ENCODE measurements around the gene TM9SF2.

The TM9SF2 gene

DNA sequence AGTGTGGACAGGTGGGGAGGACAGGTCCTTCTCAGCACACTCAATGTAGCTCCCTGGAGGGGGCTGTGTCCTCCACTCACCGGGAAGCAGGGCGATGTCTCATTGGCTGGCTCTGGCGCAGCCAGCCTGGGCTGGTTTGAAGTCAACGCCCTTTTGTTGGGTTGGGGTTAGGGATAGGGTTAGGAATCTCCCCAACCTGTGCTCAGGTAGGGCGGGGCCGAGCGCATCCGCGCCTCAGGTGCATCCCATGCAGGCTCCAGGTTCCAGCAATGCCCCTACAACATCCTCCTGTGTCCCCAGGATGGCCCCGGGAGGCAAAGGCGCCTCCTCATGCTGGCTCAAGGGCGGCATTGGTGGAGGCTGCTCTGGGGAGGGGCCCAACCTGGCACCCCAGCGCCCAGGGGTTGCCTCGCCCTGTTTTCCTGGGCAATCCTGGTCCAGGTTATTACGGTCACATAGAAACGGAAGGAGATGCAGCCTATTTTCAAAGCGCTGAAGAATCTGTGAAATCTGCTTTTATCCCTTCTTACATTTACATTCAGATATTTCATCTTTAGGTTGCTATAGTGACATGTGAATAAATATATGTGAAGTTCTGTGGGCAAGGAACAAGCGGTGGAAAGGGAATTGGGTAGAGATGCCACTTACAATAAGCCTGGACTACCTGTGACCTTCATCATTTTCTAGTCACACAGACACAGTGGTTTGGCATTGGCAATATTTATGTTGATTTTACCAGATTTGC, 74.3 kb downstream of the TM9SF2 start:
- DNase-seq (ENCODE audit: low read depth in 2 of 3, low spot score in 1 of 3) = no peak

DNA sequence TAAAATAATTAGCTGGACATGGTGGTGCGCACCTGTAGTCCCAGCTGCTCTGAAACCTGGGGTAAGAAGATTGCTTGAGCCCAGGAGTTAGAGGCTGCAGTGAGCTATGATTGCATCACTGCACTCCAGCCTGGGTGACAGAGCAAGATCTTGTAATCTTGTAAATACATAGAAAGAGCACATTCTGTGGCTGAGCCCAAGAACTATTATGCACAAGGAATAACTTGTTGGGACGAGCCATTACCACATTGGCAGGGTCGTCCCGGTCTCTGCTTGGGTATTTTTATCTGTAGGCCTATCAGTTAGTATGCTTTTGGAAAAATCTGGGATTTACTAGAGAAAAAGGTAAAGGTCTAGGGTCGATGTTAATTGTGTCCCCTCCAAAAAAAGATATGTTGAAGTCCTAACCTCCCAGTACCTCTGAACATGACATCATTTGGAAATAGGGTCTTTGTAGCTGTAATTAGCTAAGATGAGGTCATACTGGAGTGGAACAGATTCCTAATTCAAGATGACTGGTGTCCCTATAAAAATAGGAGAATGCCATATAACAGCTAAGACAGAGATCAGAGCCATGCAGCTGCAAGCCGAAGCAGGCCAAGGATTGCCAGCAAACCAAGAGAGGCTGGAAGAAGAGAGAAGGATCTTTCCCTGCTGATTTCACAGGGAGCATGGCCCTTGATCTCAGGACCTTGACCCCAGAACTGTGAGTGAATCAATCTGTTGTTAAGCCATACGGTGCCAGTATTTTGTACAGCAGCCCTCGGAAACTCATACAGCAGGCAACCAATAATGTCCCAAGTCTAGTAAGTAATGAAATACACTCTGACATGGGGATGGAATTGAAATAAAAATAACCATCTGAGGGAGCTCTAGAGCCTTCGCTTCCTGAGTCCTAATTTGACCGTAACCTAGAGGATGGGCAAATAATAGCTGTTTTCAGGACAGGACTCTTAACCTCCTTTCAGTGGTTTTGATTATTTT, 77.0 kb downstream of the TM9SF2 start:
- DNase-seq (ENCODE audit: low read depth in 2 of 3, low spot score in 1 of 3) = no peak

DNA sequence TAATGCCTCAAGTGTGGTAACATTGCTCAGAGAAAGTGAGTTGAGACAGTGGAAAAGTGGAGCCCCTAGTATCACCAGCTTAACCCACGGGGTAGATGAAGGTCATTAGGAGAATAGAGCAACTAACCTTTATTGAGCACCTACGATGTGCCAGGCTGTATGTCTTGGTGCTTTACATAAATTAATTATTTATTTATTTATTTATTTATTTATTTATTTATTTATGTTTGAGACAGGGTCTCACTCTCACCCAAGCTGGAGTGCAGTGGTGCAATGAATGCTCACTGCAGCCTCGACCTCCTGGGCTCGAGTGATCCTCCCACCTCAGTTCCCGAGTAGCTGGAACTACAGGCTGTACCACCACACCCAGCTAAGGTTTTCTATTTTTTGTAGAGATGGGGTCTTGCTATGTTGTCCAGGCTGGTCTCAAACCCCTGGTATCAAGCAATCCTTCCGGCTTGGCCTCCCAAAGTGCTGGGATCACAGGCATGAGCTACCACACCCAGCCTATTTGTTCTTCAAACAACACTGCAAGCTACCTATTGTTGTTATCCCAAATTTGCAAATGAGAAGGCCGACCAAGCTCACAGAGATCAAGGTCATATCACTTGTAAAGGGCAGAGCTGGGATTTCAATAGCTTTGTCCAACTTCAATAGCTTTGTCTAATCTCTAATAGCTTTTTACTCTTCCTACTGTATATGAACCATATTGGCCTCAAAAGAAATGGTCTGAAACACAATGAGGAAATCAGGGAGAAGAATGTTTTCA, 79.4 kb downstream of the TM9SF2 start:
- DNase-seq (ENCODE audit: low read depth in 2 of 3, low spot score in 1 of 3) = no peak

DNA sequence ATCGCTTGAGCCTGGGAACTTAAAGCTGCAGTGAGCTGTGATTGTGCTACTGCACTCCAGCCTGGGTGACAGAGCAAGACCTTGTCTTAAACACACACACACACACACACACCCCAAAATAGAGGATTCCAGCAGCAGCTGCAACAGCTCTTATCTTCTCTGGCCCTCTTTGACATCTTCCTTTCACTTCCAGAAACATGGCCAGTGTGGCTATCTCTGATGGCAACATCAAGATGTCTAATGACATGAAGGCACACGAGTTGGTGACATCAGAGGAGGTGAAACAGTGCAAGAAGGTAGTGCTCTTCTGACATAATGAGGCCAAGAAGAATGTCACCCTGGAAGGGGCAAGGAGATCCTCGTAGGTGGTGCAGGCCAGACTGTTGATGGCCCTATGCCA, 81.2 kb downstream of the TM9SF2 start:
- DNase-seq (ENCODE audit: low read depth in 2 of 3, low spot score in 1 of 3) = no peak

DNA sequence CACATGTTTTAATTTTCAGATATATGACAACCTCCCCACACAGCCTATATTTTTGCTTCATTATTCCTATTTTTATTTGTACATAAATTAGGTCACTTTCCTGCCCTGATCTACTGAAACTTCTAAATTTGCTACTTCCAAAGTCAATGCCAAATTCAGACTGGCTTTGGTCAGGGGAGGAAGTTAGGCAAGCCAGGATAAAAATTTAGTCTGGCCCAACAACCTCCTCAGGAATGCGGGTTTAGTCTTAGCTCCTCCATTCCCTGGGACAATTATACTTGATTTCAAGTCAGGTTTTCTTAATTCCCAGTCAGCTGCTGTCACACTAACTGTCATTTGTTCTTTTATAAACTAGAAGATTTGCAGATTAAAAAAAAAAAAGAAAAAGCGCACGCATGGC, 84.3 kb downstream of the TM9SF2 start:
- no peak for DNase-seq (ENCODE audit: low read depth in 2 of 3, low spot score in 1 of 3)

DNA sequence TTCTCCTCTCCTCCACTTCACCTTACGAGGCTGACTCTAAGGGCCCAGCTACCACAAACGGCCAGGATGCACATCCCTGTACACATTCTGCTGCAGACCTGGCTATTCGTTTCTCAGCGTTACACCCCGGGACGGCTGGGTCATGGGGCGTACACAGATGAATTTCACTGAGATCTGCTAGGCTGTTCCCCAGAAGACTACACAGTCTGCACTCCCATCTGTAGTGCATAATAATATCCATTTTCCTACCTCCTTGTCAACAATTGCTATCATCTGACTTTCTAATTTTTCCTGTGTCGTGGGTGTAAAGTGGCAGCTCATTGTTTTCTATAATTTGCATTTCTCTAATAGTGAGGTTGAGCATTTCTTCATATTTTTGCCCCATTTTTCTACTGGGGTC, 85.7 kb downstream of the TM9SF2 start:
- DNase-seq (ENCODE audit: low read depth in 2 of 3, low spot score in 1 of 3) = no peak

DNA sequence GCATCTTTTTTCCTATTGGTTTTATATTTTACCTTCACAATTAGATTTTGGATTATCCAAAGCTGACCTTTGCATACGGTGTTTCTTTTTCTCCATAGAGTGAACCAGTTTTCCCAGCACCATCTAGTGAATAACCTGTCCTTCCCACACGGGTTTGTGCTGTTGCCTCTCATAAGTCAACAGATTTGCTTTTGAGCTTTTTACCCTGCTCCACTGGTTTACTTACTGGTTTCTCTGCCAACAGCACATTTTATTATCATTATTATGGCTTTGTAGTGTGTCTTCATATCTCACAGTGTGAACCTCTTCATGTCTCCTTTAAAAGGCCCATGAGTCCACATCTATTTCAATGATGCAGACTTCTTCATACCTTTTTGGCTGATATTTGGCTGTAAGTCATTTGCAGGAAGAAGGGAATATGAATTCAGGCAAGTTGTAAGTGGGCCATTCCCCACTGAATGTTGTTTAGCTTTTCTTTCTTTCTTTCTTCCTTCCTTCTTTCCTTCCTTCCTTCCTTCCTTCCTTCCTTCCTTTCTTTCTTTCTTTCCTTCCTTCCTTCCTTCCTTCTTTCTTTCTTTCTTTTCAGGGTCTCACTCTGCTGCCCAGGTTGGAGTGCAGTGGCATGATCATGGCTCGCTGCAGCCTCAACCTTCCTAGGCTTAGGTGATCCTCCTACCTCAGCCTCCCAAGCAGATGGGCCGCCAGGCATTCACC, 86.8 kb downstream of the TM9SF2 start:
- no peak for DNase-seq (ENCODE audit: low read depth in 2 of 3, low spot score in 1 of 3)

DNA sequence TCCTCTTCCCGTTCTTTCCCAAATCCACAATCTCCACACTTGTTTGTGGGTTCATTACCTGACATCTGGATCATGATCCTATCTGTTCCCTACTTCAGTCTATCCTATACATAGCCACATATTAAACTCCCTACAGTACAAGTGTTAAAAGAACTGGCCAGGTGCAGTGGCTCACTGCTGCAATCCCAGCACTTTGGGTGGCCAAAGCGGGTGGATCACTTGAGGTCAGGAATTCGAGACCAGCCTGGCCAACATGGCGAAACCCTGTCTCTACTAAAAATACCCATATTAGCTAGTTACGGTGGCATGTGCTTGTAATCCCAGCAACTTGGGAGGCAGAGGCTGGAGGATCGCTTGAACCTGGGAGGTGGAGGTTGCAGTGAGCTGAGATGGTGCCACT, 88.3 kb downstream of the TM9SF2 start:
- no peak for DNase-seq (ENCODE audit: low read depth in 2 of 3, low spot score in 1 of 3)

DNA sequence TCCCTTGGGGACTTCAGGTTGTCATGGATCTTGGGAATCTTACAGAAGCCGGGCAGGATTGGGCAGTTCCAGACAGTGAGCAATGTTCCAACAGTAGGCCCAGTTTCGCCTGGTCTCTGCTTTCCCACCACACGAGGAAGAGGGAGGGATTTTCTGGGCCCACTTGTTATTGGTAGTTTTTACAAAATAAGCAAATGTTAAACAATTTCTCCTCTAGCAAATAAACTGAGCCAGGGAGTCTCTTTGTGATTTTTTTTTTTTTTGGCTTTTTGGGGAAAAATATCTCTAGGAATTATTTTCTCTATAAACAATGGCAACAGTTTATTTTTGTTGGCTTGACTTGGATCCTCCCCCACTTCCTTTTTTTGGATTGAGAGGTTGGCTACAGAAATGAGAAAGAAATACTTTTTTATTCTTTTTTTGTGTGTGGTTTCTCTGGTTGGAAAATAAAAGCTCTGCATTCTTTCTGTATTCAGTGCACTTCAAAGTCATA, 89.3 kb downstream of the TM9SF2 start:
- no peak for DNase-seq (ENCODE audit: low read depth in 2 of 3, low spot score in 1 of 3)

DNA sequence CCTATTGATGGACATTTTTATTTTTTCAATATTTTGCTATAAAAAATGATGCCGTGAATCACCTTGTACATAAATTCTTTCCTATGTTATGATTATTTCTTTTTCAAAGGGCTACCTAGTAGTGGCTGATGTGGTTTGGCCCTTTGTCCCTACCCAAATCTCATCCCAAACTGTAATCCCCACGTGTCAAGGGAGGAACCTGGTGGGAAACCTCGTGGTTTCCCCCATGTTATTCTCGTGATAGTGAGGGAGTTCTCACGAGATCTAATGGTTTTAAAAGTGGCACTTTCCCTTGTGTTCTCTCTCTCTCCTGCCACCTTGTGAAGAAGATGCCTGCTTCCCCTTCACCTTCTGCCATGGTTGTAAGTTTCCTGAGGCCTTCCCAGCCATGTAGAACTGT, 94.9 kb downstream of the TM9SF2 start:
- no peak for DNase-seq (ENCODE audit: low read depth in 2 of 3, low spot score in 1 of 3)

DNA sequence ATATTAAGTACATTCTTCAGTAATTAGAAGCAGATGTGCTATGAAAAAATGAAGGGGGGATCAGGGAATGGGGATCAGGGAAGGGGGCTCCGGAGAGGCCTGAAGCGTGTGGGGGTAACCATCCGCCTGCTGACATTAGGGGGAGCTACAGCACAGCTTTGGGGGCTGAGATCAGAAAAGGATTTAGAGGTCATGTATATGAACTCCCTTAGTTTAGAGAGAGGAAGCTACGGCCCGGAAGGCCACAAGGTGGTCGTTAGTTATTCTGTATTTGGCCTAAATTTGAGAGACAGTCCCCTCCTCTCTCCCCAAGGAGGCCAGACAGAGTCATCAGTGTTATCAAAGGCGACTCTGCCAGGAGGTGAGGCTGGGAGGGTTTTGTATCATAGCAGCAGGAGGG, 99.0 kb downstream of the TM9SF2 start:
- no peak for DNase-seq (ENCODE audit: low read depth in 2 of 3, low spot score in 1 of 3)

DNA sequence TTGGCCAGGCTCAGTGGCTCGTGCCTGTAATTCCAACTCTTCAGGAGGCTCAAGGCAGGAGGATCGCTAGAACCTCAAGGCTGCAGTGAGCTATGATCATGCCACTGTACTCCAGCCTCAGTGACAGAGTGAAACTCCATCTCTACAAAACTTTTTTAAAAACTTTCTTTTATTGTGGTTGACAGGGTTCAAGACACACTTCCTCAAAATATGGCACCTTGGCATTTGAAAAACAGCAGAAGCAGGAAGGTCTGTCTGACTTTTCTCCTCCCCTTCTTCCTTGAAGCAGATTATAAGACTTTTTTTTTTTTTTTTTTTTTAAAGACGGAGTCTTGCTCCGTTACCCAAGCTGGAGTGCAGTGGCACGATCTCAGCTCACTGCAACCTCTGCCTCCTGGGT, 100.3 kb downstream of the TM9SF2 start:
- DNase-seq (ENCODE audit: low read depth in 2 of 3, low spot score in 1 of 3) = no peak

DNA sequence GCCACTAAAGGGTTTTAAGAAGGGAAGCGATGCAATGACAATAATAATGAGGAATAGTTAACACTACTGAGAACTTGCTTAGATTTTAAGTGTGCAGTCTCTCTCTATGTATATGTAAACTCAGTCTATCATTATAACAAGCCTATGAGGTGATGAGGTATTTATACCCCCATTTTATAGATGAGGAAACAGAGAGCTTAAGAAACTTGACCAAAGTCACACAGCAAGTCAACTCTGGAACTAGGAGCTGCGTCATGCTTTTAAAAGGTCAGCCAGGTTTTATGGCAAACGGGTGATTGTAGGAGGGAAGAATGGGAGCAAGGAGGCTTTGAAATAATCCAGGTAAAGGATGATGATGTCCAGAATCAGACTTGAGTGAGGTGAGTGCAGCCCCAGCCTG, 103.4 kb downstream of the TM9SF2 start:
- no peak for DNase-seq (ENCODE audit: low read depth in 2 of 3, low spot score in 1 of 3)

DNA sequence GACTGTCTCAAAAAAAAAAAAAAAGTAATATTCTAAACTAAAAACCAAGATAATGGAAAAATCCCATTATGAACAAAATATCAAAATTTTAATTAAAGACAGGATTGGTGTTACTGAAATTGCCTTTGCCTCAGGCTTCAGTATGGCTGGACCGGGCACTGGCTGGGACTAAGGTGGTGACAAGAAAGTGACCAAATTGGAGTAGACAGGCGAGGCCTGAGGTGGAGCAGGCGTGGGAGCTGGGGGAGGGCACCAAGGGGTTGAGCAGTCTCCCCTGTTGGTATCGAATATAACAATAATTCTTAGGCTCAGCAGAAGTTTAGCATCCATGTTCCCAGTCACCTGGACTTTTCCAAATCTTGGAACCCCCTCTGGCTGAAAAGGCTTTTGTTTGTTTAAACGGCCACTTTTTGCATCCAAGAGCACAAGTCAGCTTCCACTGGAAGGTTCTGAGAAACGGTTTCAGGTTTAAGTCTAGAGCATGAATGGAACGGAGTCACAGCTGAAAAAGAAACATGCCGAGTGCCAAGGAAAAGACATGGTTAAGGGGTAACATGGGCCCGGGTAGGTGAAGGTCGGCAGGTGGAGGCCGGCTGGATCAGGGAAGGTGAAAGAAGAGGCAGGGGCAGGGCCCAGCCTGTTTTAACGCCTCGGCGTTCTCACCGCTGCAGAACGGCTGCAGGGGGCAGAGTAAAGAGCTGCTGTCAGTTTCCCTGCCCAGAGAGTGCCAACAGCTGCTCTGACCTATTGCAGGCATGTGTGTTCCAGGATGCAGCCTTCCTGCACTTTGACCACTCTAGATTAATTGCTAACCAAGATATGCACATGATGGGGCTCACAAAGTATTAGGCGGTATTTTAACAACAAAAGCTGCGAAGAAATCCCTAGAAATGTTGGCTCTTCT, 104.4 kb downstream of the TM9SF2 start:
- DNase-seq (ENCODE audit: low read depth in 2 of 3, low spot score in 1 of 3) = peak in 2 of 3 donors; percentile 16 to 18

DNA sequence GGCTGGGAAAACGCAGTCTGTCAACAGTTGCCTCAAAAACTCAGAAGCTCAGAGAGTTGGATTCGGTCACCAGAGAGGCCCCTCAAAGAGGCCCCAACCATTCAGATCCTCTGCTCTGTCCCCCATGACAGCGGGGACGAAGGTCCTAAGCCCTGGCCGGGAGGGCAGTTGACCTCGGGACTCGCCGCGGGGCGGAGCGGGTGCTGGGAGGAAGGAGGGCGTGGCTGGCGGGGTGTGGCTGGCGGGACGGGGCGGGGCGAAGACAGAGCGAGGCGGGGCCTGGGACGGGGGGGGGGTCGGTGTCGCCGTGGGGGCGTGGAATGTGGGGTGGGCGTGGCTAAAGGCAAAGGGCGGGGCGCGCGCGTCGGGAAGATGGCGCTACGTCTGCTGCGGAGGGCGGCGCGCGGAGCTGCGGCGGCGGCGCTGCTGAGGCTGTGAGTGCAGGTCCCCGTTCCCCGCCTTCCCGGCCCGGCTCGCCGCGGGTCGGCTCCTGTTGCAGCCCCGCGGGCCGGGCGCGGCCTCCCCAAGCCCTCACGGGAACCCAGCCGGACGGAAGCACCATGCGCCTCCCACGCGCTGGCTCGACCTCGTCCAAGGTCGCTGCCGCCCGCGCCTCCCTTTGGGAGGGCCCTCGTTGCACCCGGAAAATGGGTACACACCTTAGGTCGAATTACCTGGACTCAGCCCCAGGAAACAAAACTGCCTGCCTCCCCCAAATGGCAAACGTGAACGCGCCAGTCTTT, 105.2 kb downstream of the TM9SF2 start, which contains the start of gene CLYBL:
TSS of gene CLYBL (plus strand) at position 367 of the 743 bp plus-strand sequence.
- DNase-seq (ENCODE audit: low read depth in 2 of 3, low spot score in 1 of 3) = peak; percentile 83 to 91 (median 86)

DNA sequence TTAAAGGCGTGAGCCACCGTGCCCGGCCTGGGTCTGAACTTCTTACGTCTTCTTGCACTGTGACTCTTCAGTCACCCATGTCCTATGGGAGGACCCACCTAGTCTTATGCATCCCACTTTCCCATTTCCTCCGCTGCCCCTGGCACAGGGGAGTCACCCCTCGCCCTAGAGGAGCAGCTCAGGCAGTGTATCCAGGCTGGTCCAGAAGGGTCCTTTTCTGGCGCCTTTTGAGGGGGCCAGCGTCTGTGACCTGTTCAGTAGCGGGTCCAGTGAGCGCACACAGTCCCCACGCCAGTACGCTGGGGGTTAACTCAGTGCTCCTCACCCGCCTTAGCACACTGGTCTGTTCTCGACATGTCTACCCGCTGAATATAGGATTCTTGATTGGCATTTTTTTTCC, 107.1 kb downstream of the TM9SF2 start:
- DNase-seq (ENCODE audit: low read depth in 2 of 3, low spot score in 1 of 3) = no peak

DNA sequence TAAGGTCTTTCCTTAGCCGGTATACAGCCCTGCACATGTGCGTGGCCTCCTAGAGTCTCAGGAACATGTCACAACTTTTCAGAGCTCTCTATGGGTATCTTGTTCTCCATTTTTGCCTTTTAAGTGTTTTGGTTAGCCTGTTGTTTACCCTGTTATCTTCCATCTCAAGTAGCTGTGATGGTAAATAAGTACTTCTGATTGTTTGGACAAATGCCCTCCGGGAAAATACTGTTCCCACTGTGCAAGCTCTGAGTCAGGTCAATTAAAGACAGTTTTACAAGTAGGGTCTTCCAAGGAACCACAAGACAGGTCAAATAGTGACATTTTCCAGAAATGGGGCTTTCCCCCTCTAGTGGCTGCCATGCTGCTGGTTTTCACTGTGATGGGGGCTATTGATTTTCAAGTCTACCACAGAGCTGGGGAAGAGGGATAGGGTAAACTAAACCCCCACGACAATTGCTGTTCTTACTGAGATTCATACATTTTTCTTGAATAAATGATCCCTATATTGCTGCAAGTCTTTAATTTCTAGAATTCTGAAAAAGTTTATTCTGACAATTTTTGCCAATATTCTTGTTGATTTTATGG, 109.5 kb downstream of the TM9SF2 start:
- no peak for DNase-seq (ENCODE audit: low read depth in 2 of 3, low spot score in 1 of 3)

All from stimulated activated CD4-positive, alpha-beta T cell treated with anti-CD3 and anti-CD28 coated beads, Interleukin-12 subunit alpha, Interleukin-12 subunit beta, amount 100 ng/mL, for 48 hours (primary cell).